Stomach (tissue), 9 donors: ENCODE data around the gene HNRNPAB. TPM values are rescaled to one million over a fixed set of nuclear protein-coding genes. Genes with fewer than 3 reads are reported as not detected.
"Not testable (repeated sequence)": the region's sequence is repeated elsewhere in the genome, so short reads cannot be mapped to it uniquely, and the experiment has no call there.

ENCODE experiments used
- DNase-seq, 2 donors: peaks; one replicate each; pipeline versions ENCODE4 v3.0.0 to v3.0.0-alpha.2; 2013 to 2019
- H3K27ac ChIP-seq, 5 donors: fragments of 200-600 bp in 4 of 5; sonication (generic) in 4 of 5; one replicate each; pipeline ENCODE4 v1.5.1; 2013 to 2019; ENCODE audit warnings: mild to moderate bottlenecking in 1 of 5, moderate library complexity in 1 of 5
- H3K27me3 ChIP-seq, 3 donors: fragments of 200-600 bp; sonication (generic); one replicate each; pipeline ENCODE4 v1.5.1; 2017 to 2019; ENCODE audit warnings: mixed run types in 1 of 3
- H3K36me3 ChIP-seq, 4 donors: fragments of 200-600 bp; sonication (generic); 1 replicate in 3 of 4; 2 replicates in 1 of 4; pipeline ENCODE4 v1.5.1; 2016 to 2019
- H3K4me1 ChIP-seq, 4 donors: fragments of 200-600 bp; sonication (generic); one replicate each; pipeline ENCODE4 v1.5.1; 2016 to 2019
- H3K4me3 ChIP-seq, 4 donors: fragments of 200-600 bp; sonication (generic) in 3 of 4; one replicate each; pipeline ENCODE4 v1.5.1; 2016 to 2019; ENCODE audit warnings: mild to moderate bottlenecking in 1 of 4
- H3K9me3 ChIP-seq, 4 donors: fragments of 200-600 bp; sonication (generic); one replicate each; pipeline ENCODE4 v1.5.1; 2016 to 2019
- EP300 ChIP-seq: sonication (generic); formaldehyde crosslinking; IDR thresholded peaks from one replicate; pipeline ENCODE4 v1.6.1; 2017; ENCODE audit warnings: antibody characterized with exemption
- POLR2A ChIP-seq, 4 donors: fragments of 450-650 bp; IDR thresholded peaks; one replicate each; pipeline ENCODE4 v1.6.1; 2016; ENCODE audit warnings: antibody characterized with exemption in 4 of 4, control low read depth in 2 of 4, mild to moderate bottlenecking in 1 of 4, moderate library complexity in 1 of 4
- POLR2AphosphoS5 ChIP-seq, 3 donors: sonication (generic); formaldehyde crosslinking; IDR thresholded peaks; one replicate each; pipeline ENCODE4 v1.6.1; 2016; ENCODE audit warnings: antibody characterized with exemption in 3 of 3
- WGBS, 5 donors: extraction: QIAGEN DNeasy Blood & Tissue Kit in 3 of 5; methylation state at CpG; one replicate each; pipeline versions ENCODE4 v1.1.5 to v1.1.7; 2013 to 2018; 5-methylcytosine and 5-hydroxymethylcytosine counted together
- intact Hi-C: fragments of 100-400 bp; cut with DNase I; formaldehyde crosslinking; loops from one replicate; pipeline ENCODE4 v1.15.1; 2023; ENCODE audit warnings: low total_unique reads
- polyA plus RNA-seq, 3 donors: library from polyadenylated mRNA; stranded (reverse); fragments of 200-250 nt; gene quantifications; one replicate each; pipeline ENCODE4 v1.2.3, GENCODE V29; 2013
- total RNA-seq, 5 donors: library from RNA; depleted of rRNA; stranded (reverse); fragments of >200 nt; gene quantifications; one replicate each; pipeline versions ENCODE4 v1.1.0 to v1.2.3, GENCODE V29; 2014 to 2016
- TF ChIP-seq, protein P1 (sequence below), 7 experiments: fragments of 450-650 bp in 4 of 7; fragments of 200-600 bp in 3 of 7; sonication (generic) in 3 of 7; IDR thresholded peaks; one replicate each; pipeline ENCODE4 v1.5.1; 2016 to 2019; ENCODE audit warnings: antibody characterized with exemption in 7 of 7, control low read depth in 2 of 7, mild to moderate bottlenecking in 1 of 7
- donor health status: healthy with polysubstance abuse.
- donor health status: Bipolar disorder and iron deficiency.
- donor health status: healthy.

The HNRNPAB gene
- total and polyA plus RNA-seq, 8 donors = 25.1 to 327 (median 116) TPM

DNA sequence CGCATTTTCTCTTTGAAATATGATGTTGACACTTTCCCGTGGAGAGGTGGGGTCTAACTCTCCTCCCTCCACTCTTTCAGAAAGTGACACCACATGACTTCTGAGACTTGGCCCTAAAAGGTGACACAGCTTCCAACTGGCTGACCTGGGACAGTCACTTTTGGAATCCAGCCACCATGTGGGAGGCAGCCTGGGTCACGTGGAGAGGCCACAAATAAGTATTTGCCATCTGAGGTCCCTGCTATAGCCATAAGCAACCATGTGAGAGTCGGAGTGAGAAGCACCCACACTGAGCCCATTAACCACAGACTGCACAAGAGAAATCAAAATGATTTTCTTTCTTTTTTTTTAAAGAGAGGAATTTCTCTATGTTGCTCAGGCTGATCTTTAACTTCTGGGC is 32.3 kb downstream of the HNRNPAB start:
- no peak for DNase-seq
- H3K27ac ChIP-seq = peak overlapping the region in 2 of 5 donors; percentile 9 to 10

DNA sequence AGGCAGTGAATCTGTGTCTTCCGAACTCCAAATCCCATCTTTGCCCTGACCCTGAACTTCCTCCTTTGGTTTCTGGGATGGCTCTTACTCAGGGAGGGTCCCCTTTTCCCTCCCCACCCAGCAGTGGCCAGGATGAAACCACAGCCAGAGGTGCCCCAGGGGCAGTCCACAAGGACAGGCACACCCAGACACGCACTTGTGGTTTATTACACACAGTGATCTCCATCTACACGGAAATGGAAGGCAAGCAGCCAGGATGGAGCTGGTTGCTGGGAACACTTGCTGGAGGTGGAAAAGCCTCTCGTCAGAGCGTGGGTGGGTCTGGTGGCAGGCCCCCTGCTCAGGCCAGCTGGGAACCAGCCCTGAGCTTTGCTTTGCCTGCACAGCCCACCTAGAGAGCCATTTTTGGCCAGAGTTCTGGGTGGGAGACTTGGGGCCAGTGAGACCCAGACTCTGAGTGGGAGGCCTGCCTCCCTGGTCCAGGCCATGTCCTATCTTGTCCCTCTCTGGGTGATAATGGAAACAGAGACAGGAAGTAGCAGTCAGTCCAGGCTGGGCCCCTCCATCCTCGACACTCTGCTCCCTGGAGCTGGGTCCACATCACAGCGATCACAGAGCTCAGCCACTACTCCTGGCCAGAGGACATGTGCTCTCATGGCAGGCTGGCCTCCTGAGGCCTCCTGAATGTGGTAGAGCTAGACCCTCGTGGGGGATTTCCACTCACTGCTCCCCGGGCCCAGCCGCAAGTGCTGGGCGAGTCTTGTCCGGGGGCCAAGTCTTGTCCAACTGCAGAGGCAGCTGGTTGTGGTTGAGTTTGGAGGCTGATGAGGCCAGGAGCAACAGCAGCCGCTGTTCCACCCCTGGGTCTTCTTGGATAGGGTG is 33.3 kb downstream of the HNRNPAB start:
- TF ChIP-seq EP300 (no peak), POLR2A (IDR thresholded peaks at IDR 0.05) (no peak), POLR2AphosphoS5 (IDR thresholded peaks at IDR 0.05) (no peak)
- TF ChIP-seq, protein P1, sequence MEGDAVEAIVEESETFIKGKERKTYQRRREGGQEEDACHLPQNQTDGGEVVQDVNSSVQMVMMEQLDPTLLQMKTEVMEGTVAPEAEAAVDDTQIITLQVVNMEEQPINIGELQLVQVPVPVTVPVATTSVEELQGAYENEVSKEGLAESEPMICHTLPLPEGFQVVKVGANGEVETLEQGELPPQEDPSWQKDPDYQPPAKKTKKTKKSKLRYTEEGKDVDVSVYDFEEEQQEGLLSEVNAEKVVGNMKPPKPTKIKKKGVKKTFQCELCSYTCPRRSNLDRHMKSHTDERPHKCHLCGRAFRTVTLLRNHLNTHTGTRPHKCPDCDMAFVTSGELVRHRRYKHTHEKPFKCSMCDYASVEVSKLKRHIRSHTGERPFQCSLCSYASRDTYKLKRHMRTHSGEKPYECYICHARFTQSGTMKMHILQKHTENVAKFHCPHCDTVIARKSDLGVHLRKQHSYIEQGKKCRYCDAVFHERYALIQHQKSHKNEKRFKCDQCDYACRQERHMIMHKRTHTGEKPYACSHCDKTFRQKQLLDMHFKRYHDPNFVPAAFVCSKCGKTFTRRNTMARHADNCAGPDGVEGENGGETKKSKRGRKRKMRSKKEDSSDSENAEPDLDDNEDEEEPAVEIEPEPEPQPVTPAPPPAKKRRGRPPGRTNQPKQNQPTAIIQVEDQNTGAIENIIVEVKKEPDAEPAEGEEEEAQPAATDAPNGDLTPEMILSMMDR (IDR thresholded peaks at IDR 0.05) = no peak
- DNase-seq = no peak
- H3K27me3 ChIP-seq = no peaks in the 10 kb centered on the region
- 73 to 85% (median 75%) methylated on average over 11 to 13 of the region's 13 CpGs for WGBS, 5 donors
- H3K27ac ChIP-seq = peak overlapping the region in 4 of 5 donors; percentile 2 to 77 (median 43)
- no peak overlapping the region for H3K4me3 ChIP-seq
- H3K9me3 ChIP-seq = no peaks in the 10 kb centered on the region
- H3K4me1 ChIP-seq = peaks cover 0 to 58% (median 31%) of the 10 kb centered on the region in 4 donors
- H3K36me3 ChIP-seq = no peaks in the 10 kb centered on the region
- intact Hi-C loops = no loop called here

More for the DNA sequence above, 32.3 kb downstream of the HNRNPAB start:
- Histone ChIP-seq H3K4me3 (no peak overlapping the region), H3K4me1 (peaks cover under 1 to 62% (median 35%) of the 10 kb centered on the region in 4 donors), H3K36me3 (no peaks in the 10 kb centered on the region), H3K27me3 (no peaks in the 10 kb centered on the region), H3K9me3 (no peaks in the 10 kb centered on the region)
- TF ChIP-seq, protein P1 (IDR thresholded peaks at IDR 0.05) = no peak
- TF ChIP-seq POLR2AphosphoS5 (IDR thresholded peaks at IDR 0.05) (no peak), POLR2A (IDR thresholded peaks at IDR 0.05) (no peak), EP300 (no peak)
- intact Hi-C loops = no loop called here
- 16 to 42% (median 30%) methylated on average over 4 of the region's 4 CpGs for WGBS, 5 donors

DNA sequence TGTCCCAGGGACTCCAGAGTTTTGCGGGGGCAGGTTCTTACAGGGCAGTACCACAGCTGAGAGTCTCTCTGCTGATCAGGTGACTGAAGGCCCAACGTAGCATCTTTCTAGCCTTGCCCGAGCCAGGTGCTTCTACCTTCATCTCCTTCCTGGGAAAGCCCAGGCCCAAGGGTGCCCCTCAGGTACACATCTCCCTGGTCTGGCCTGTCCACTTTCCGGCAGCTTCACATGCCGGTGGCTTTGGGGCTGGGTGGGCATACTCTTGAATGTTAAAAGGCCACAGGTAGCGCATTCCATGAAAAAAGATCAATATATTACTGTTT is 33.9 kb downstream of the HNRNPAB start:
- no peaks in the 10 kb centered on the region for H3K36me3 ChIP-seq
- H3K9me3 ChIP-seq = no peaks in the 10 kb centered on the region
- H3K4me1 ChIP-seq = peaks cover 0 to 52% (median 26%) of the 10 kb centered on the region in 4 donors
- TF ChIP-seq POLR2AphosphoS5 (IDR thresholded peaks at IDR 0.05) = no peak
- TF ChIP-seq POLR2A (IDR thresholded peaks at IDR 0.05) = no peak
- TF ChIP-seq, protein P1 (IDR thresholded peaks at IDR 0.05) = no peak
- no peak for TF ChIP-seq EP300
- H3K27ac ChIP-seq = peak overlapping the region in 3 of 5 donors; percentile 9 to 77 (median 77)
- intact Hi-C loops = no loop called here
- 93 to 98% (median 97%) methylated on average over 6 of the region's 6 CpGs for WGBS, 5 donors
- DNase-seq = no peak
- H3K27me3 ChIP-seq = no peaks in the 10 kb centered on the region
- no peak overlapping the region for H3K4me3 ChIP-seq

DNA sequence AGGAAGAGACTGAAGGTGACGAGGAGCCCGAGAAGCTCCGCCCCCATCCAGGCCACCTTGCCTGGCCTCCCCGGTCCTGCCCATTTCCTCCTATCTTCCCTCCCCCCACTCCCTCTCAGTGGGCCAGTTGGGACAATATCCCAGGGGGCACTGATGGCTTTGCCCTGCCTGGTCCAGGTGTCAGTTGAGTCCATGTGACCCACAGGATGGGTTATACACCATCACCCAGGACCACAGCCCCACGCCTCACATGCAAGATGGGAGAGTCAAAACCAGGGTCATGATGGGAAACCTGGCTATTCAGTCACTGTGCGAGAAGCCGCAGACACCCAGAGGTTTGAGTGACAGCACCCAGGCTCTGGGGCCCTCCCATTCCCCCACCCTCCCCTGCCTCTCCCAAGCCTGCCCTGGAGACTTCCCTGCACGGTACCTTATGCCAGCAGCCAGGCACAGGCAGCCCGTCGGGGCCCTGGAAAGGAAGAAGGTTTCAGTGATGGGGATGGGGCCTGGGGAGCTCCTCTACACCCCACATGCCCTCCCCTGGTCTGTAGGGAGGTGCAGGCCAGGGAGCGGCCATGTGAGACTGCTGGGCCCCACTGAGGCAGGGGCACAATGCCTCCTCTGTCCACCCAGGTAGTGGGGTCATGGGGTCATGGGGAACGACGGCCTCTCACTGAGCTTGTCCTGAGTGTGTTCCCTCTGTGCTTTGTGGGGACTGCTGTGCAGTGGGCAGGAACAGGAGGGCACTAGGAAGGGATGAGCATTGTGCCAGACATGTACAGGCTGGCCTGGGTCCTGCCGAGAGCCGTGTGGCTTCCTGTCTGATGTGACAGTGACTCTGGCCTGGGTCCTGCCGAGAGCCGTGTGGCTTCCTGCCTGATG is 34.6 kb downstream of the HNRNPAB start:
- Histone ChIP-seq H3K9me3 (no peaks in the 10 kb centered on the region), H3K4me1 (peaks cover 0 to 51% (median 25%) of the 10 kb centered on the region in 4 donors), H3K36me3 (no peaks in the 10 kb centered on the region), H3K27ac (peak overlapping the region; percentile 19 to 77 (median 52)), H3K4me3 (no peak overlapping the region), H3K27me3 (no peaks in the 10 kb centered on the region)
- TF ChIP-seq, protein P1 (IDR thresholded peaks at IDR 0.05) = no peak
- TF ChIP-seq EP300 (no peak), POLR2A (IDR thresholded peaks at IDR 0.05) (no peak), POLR2AphosphoS5 (IDR thresholded peaks at IDR 0.05) (no peak)
- no peak for DNase-seq
- 54 to 67% (median 63%) methylated on average over 12 to 17 of the region's 17 CpGs for WGBS, 5 donors
- intact Hi-C loops = no loop called here

DNA sequence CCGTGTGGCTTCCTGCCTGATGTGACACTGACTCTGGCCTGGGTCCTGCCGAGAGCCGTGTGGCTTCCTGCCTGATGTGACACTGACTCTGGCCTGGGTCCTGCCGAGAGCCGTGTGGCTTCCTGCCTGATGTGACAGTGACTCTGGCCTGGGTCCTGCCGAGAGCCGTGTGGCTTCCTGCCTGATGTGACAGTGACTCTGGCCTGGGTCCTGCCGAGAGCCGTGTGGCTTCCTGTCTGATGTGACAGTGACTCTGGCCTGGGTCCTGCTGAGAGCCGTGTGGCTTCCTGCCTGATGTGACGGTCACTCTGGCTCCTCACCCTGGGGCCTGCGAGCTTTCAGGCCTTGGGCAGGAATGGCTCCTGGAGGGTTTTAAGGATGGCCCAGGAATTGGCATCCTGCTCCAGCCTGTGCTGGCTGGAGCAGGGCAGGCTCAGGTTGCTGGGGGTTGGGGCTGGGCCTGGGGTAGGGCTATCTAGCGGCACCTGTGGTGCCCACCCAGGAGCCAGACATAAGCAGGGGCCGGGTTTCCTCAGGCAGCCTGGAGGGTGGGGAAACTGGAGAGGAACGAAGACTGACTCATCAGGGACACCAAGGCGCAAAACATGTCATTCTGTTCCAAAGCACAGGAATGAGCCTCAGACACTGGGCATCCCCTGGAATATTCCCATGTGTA is 35.4 kb downstream of the HNRNPAB start:
- peak in 1 of 2 donors; percentile 43 for DNase-seq
- H3K36me3 ChIP-seq, H3K9me3 ChIP-seq, intact Hi-C loops, H3K27me3 ChIP-seq, H3K4me3 ChIP-seq: not testable (repeated sequence)
- WGBS, 5 donors = 58 to 77% (median 72%) methylated on average over 5 to 14 of the region's 16 CpGs
- H3K4me1 ChIP-seq = peaks cover 0 to 49% (median 23%) of the 10 kb centered on the region in 4 donors
- H3K27ac ChIP-seq = peak overlapping the region; percentile 11 to 77 (median 52)
